Activated T-cell treated with anti-CD3 and anti-CD28 coated beads for 48 hours (primary cell): ENCODE data around the gene BCR.

Source experiments
- DNase-seq: peaks from one replicate; pipeline ENCODE4 v3.0.0-alpha.2; 2020; ENCODE audit warnings: low read depth

BCR gene

DNA sequence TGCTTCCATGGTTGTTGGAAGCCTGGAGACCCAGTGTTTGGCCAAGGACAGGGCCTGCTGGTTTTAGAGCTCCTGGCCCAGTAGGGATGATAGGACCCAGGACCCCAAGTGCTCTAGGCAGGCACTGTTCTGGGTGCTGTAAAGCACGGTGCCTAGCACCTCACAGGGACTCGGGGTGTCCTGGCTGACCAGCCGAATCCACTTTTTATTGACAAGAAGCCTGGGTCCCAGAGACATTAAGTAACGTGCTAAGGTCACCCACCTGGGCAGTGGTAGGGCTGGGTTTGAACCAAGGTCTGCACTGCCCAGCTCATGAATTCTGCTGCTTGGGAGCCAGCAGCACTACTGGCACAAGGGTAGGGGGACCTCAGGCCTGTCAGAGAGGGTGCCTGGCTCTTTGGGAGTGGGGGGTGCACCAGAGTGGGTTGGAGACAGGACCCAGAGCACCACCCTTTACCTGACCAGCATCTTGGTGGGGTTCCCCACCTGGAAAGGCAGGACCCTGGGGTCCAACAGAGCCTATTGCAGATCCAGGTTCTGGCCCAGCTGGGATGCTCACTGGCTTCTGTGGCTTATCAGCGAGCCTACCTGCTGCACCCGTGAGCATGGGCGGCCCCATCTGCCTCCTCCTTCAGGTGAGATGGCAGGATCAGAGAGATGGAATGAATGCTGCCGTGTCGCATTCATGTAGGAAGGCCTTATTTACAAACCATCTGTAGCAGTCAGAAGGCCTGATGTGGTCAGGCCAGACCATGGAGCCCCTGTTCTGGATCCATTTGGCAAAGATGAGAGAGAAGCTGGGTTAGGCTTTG is 52.0 kb downstream of the BCR start:
- DNase-seq = no peak

DNA sequence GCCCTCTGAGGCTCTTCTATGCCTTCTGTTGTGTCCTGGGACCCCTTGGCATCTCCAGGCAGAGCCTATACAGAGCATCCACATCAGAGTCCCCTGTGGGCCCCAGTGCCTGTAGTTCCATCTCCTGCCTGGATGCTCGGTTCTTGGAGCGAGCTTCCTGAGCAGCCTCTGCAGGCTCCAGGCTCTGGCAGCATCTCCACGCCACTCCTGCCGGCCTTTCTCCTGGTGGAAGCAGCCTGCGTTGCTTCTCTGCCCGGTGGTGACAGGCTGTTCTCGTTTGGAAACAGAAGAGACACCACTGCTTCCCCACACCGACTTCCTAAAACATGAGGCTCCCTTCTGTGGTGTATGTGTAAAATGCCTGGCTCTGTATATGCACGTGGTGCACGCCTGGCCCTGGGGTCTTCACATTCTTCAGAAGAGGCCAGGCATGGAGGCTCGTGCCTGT is 52.8 kb downstream of the BCR start:
- DNase-seq = no peak

DNA sequence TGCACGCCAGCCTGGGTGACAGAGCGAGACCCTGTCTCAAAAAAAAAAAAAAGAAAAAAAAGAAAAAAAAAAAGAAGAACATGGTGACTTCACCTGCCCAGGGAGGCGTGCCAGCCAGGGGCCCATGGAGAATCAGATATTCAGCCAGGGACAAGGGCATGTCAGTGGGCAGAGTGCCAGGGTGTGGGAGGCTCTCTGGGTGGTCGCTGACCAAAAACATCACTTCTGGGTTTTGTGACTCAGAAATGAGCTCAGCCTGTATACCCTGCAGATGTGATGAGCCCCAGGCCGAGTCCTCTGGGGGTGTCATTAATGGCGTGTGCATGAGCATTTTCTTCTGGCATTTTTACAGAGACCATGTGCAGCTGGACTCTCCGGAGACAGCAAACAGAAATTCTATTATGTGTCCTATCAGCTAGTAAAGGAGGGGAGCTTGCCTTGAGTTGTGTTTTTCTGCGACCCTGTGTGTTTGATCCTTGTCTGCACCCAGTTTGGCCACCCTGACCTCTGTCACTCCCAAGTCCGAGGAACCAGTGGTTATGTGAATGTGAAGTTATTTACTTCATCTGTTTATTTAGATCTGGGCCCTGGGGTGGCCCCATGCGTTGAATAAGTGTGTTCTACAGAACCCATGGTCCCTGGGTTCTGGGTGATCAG is 53.6 kb downstream of the BCR start:
- peak; percentile 75 for DNase-seq

DNA sequence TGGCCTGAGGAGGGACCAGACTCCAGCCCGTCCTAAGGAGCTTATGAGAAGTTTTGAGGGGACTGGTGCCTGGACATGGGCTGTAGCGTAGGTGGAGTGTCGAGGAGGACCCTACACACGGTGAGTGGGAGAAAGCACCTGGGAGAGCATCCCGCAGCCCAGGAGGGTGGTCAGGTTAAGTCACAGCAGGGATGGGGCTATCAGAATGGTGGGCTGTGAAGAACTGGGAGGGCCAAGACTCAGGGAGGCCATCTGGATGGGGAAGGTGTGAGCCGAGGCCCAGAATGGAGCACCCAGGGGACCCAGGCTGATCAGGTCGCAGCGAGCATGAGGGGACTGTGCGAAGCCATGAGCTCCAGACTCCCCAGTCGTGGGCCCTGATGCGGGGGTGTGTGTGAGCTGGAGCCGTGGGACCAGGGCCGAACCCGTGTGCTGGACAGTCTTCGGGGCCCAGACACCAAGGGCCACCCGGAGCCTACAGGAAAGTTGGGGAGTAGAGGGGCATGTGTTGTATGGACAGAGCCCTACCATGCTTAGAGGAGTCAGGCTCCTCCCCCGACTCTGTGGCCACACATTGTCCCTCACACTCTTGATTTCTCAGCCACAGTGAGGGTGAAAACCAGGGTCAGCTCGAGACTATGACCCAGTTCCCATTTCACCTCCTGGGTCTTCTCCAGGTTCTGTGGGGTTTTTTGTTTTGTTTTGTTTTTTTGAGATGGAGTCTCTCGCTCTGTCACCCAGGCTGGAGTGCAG is 54.3 kb downstream of the BCR start:
- DNase-seq = no peak

DNA sequence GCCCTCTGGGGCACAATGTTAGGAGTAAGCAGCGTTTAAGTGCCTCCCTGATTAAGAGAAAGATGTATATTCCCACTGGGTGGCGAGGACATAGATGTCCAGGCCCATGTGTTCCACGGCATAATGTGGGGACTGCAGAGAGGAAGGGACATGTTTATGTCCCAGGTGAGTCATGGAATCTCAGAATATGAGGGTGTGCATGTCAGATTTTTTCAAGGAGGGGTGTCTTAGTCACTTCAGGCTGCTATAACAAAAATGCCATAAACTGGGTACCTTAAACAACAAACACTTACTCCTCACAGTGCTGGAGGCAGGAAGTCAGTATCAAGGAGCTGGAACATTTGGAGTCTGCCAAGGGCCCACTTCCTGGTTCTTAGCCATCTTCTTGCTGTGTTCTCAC is 55.1 kb downstream of the BCR start:
- no peak for DNase-seq

DNA sequence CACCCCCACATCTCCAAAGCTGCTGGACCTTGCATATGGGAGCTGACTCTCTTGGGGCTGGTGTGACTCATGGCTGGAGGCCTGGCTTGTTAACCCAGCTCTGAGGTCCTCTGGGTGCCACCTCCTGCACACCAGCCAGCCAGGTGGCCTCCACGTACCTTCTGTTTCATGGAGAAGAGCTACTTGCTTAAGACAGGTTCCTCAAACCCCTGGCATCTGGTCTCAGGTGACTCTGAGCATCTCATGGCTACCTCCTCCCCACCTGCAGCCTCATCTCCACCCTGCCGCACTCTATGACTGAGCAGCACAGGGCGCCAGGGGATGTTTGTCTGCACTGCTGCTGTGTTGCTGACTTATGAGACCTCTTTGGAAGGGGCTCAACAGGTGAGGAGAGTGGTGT is 55.7 kb downstream of the BCR start:
- DNase-seq = no peak

DNA sequence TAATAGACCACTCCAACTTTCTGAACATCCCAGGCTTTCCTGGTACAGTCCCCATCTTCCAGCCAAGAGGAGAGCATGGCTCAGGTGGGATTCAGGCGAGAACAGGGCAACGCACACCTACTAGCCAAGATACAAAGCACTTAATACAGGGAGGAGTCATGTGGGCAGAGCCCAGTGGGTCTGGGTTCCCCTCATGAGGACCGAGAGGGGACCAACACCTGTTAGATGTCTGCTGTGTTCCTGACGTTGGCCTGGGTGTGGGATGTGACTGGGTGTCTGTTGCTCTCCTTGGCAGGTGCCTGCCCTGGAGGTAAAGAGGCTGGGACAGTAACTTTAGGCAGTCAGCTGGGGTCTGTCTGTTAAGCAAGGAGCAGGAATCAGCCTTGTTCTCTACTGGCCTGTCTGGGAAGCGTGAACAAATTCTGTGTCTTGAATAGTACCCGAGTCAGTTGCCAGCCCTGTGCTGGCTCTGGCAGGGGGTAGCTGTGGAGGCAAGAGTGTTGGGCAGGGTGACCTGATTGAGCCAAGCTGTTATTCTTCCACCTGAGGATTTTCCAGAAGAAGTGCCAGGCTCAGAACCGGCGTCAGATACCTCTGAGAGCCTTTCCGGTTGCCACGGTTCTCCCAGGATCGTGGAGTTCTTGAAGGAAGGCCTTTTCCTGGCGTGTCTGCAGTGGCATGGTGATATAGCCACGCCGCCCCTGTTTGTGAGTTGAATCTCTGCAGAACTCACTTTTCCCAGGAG is 56.3 kb downstream of the BCR start:
- DNase-seq = no peak

DNA sequence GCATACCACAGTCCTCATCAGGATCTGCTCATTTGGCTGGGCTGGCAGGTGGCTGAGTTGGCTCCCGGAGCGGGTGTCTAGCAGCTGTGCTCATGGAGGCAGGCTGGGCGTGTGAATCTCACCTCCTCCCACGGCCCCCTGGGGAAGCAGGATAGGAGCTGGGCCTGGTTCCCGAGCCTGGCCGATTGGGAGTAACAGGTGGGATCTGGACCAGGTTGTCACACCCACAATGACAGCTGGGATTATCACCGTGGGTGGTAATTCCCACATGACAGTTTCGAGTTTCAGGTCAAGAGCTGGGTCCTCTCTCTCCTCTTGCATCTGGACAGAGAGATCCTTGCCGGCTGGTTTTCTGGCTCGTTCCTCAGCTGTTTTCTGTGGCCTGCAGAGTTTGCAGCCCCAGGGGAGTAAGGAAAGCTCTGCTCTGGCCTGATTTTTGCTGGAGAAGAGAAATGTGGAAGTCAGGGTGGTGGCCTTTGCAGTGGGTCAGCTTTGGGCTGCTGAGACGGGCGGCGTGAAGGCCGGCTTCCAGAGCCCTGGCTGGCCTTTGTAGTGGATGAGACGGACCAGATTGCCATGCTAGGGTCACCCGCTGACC is 57.0 kb downstream of the BCR start:
- no peak for DNase-seq

DNA sequence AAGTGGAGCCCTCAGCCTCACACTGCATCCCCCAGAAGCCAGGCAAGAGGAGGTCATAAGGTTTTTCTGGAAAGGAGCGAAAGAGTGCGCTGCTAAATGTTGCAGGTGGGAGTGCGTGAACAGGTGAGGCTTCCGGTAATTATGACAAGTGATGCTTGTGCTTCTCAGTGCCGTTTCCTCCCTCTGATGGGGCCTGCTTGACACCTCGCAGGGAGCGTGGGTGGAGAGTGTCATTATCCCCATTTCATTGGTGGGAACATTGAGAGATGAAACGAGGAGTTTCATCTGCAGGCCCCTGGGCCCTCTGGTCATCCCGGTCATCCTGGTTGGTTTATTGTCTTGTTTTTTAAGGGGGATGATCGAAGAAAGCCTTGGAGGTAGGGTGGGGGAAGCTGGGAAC is 57.5 kb downstream of the BCR start:
- DNase-seq = peak; percentile 31

DNA sequence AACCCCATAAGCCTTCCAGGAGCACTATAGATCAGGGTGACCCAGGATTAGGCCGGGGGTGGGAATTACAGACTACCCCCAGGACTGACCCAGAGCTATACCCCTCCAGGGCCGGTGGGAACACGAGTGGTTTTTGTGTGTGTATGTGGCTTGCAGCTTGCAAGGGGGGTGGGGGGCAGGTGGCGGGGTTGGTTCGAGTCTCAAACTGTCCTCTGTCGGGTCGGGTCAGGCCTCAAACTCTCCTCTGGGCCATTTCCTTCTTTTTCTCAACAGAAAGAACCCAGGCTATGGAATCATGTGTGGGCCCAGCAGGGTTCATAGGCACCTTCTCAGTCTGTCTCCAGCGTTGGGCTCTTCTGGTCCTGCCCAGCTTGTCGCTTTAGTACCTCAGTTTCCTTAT is 58.4 kb downstream of the BCR start:
- no peak for DNase-seq

DNA sequence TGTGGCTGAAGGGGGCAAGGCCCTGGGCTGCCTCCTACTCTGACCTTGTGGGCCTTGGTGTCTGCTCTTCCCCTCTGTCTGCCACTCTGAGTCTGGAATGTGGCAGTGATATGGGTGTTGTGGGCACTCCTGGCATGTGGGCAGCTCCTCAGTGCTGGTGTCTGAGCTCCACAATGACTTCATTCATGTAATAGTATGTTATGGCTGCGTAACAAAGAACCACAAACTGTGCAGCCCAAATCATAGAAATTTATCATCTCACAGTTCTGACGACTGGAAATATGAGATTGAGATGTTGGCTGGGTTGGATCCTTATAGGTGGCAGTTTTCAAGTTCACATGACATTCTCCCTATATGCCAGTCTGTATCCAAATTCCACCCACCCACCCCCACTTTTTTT is 59.1 kb downstream of the BCR start:
- DNase-seq = no peak

DNA sequence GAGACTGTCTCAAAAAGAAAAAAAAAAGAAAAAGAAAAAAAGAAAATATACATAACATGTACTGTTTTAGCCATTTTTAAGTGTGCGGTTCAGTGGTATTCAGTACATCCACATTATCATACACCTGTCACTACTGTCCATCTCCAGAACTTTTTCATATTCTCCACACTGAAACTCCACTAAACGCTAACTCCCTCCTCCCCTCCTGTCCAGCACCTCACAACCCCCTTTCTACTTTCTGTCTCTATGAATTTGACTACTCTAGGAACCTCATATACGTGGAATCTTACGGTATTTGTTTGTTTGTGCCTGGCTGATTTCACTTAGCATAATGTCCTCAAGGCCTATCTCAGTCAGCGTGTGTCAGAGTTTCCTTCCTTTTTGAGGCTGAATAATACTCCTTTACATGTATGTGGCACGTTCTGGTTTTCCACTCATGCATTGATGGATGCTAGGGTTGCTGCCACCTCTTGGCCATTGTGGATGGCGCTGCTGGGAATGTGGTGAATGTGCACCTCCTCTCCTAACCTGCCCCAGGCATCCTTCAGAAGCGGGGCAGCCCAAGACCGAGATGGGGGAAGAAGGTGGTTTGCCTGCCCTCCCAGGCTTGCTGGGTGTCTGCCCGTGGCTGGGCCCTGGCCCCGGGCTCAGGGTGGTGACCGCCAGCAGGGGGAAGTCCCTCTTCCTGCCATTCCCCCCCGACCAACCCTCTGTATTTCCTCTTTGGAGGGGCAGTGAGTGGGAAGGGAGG is 60.5 kb downstream of the BCR start:
- no peak for DNase-seq

DNA sequence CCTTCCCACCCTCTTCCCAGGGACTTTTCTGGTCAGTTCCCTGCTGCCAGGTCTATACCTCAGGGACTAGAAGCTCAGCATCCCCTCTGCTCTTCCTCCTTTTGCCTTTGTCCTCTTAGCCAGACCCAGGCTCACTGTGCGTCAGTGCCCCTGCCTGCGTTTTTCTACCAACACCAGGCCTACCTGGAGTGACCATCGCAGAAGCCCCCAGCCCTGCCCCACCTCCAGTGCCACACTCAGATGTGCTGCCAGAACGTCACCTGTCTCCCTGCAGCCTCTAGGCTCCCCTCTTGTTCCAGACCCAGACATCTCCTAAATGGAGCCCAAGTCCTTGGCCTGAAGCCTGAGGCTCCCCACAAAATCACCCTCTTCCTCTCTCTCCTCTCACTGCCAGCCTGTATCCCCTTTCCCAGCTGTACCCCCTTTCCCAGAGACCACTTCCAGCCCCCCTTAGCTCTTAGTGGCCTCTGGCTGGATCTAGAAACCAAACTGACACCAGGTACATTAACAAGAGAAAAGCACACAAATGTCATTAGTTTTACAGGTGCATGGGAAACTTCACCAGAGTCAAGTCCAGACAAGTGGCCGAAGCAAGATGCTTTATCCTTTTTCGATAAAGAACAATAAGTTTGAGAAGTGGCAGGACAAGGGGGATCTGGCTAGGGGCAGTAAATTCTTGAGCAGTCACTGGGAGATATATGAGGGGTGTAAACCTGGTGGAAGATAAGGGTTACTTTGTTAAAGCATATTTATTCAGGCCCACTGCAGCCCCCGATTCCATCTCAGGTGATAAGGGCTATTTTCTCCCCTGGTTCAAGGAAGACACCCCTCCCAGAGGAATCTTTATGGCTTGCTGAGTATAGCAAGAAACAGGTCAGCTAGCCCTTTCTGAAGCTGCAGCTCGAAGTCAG is 61.5 kb downstream of the BCR start:
- DNase-seq = no peak

DNA sequence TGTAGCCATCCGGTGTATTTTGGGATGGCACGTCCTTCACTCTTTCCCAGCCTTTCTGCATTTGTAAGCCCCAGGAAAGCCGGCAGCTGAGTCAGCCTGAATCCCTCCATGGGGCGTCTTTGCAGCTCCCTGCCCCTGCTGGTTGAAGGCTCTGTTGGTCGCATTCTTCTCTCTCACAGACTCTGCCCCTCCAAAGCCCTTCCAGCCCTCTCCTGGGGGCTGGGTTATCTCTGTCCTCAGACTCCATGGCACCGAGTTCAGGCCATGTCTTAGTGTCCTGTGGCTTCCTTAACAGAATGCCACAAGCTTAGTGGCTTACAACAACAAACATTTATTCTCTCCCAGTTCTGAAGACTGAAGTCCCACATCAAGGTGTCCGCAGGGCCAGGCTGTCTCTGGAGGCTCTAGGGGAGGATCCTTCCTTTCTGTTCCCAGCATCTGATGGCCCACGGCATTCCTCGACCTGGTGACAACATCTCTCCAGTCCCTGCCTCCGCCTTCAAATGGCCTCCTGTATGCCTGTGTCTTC is 62.2 kb downstream of the BCR start:
- no peak for DNase-seq

DNA sequence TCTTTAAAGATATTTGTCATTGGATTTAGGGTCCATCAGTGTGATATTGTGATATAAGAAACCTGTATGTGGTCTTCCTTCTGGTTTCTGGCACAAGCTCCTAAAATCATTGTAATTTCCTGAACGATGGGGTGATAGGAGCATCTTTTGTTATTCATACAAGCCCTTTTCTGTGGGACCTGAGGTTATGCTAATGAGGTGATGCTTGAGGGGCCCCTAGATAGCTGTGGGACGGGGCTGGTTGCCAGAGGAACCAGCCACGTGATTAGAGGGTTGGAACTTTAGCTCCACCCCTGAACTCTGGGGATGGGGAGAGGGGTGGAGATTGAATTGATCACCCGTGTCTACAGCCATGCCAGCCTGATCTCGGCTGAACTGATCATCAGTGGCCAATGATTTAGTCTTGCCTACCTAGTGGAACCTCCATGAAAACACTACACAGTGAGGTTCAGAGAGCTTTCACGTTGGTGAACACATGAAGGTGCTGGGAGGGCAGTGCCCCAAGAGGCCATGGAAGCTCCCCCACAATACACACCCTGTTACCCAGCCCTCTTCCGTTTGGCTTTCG is 62.8 kb downstream of the BCR start:
- peak; percentile 71 for DNase-seq

DNA sequence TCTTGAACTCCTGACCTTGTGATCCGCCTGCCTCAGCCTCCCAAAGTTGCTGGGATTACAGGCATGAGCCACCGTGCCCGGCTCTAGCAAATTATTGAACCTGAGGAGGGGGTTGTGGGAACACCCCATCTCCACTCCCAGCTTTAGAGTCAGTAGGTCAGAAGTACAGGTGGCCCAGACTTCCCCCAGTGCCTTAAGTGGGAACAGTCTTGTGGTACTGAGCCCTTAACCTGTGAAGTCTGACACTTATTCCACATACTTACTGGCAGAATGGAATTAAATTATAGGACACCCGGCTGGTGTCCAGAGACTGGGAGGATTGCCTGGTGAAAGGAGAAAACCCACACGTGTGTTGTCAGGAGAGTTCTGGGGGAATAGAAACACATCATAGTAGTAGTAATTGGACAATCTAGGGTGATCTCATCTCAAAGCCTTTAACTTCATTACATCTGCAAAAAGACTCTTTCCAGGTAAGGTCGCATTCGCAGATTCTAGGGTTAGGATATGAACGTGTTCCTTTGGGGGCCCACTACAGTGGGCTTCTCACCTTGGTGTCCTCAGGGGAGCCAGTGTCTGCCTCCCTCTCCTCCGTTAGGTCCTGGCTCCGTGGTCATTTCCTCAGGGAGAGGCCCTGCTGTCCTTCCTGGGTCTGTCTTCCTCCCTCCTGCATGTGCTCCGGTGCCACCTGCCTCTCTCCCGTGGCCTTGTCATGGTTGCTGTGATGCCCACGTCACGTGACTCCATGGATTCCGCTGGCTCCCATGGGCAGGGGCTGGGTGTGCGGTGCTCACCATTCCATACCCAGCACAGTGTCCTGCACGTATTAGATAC is 63.8 kb downstream of the BCR start:
- no peak for DNase-seq

DNA sequence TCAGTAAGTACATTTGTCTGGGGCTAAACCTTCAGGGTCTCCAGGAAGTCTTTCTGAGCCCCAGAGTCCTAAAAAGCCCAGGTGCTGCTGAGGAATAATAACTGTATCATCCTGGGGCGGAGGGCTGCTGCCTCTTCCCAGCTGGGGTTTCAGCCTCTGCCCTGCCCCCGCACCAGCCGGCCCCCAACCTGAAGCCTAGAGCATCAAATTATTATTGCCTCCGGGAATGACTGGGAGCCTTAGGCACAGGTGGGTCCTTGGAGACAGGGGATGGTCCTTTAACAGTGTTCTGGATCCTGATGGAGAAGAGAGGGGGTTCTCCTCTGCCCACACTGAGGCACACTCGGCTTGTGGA is 64.4 kb downstream of the BCR start:
- DNase-seq = no peak

DNA sequence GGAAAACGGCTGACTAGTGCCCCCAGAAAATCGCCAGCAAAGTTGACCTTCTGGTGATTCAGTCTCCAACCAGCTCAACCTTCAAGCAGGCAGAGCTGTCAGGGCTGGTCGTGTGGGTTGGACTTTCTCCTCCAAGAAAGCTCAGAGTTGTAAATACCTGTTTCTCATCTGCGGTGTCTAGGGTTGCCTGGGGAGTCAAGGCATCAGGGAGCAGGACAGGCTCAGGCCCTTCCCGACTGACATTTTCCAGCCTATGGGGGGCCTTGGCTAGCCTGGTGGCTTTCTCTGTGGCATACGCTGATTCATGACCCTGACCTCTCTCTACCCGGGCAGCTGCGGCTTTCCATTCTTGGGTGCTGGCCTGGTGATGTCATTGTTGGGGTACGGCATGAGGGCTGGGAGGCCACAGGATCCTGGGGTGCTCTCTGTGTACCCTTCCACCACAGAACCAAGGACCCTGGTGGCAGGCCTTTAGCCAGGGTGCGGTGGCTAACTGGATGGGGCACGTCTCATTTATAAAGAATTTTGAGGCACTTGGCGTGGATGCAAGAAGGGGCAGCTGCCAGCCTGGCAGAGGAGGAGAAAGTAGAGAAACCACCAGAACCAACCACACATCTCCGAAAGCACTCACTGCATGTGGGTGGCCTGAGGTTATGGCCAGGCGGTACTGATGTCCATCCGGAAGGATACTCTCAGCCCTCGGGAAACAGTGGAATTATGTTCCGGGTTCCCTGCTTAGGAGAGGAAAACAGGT is 64.9 kb downstream of the BCR start:
- DNase-seq = no peak
